Raji (cell line): ENCODE results near the gene VWA8.

Experiments
- POLR2A ChIP-seq: IDR thresholded peaks from 2 replicates; pipeline ENCODE4 v1.6.1; 2011; ENCODE audit warnings: low read depth, low read length, control low read depth; ENCODE audit not compliant: insufficient read depth

VWA8 gene

DNA sequence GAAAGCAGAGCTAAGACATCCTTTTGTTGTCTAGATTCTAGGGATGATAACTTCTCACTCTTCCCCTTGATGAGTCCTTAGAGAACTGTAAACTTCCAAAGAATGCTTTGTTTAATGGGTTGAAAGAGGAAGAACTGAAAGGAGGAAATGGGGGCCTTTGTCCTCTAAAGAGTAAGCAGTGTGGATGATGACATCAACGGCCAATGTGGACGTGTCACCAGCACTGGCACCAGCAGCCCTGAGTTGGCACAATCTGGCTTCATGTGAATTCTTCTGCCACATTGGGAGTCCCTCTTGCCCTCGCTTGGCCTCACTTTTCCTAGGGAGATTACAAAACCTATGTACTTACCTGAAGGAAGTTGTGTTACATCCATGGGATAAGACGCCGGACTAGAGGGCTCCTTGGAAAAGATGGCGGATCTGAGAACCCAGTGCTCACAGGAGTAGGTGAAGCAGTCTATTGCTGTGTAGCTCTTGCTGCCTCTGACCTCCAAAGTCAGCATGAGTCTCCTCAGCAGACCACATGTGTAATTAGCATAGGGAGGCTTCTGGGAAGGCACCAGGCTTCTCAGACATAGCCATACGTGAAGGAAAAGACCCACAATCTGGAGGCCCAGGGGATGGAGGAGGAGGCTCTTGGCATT is 440.8 kb downstream of the VWA8 start:
- no peak for TF ChIP-seq POLR2A
